ENCODE measurements around the gene AGRP. TPM values are rescaled to one million over a fixed set of nuclear protein-coding genes. Genes with fewer than 3 reads are reported as not detected.

AGRP gene
- total RNA-seq, 1 donor from 2014 or later, result not detected

DNA sequence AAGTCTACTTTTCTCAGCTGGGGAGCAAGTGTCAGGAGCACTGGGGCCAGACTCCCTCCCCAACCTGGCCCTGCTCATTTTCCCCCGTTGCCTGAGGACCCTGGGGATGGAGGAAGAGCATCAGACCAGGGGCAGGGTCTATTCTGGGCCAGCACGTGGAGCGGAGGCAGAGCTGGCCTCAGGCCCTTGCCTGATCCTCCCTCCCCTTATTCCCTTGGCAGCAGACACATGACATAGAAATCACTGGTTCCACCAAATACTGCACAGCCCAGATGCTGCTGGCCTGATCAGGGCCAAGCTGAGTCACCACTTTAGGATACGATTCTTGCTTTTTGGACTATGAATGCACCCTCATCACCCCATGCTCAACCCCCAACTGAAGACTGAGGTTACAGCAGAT is 15.8 kb upstream of the AGRP start:
- no peak for FAIRE-seq
- no peaks in the 10 kb centered on the region for H3K4me1 ChIP-seq (ENCODE audit: insufficient read depth, low read length)

DNA sequence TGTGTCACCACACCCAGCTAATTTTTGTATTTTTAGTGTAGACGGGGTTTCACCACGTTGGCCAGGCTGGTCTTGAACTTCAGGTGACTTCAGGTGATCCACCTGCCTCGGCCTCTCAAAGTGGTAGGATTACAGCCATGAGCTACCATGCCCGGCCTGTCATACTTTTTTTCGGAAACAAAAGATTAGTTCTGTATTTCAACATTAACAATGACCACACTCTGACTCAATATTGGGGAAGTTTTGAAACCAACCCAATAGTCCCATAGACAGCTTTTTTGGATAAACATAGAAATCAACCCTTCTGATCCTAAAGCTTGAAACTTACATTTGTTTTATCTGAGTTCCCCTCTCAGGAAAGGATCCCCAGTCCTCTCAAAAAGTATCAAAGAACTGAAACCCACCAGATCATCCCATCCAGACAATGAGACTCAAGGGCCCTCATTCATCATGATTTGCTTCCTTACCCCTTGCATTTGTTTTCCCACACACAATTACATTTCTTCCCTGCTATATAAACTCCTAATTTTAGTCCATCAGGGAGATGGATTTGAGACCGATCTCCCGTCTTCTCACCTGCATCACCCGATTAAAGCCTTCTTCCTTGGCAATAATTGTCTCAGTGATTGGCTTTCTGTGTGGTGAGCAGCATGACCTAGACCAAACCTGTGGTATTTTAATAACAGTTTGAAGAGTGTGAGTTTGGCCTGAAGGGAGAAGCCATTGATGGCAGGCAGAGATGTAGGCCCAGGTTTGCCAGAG is 7.2 kb upstream of the AGRP start:
- DNase-seq (ENCODE audit: low read depth) (no peak), FAIRE-seq (no peak)
- no peak overlapping the region for H3K27ac ChIP-seq (ENCODE audit: low read depth, low read length)
- TF ChIP-seq, protein P1, sequence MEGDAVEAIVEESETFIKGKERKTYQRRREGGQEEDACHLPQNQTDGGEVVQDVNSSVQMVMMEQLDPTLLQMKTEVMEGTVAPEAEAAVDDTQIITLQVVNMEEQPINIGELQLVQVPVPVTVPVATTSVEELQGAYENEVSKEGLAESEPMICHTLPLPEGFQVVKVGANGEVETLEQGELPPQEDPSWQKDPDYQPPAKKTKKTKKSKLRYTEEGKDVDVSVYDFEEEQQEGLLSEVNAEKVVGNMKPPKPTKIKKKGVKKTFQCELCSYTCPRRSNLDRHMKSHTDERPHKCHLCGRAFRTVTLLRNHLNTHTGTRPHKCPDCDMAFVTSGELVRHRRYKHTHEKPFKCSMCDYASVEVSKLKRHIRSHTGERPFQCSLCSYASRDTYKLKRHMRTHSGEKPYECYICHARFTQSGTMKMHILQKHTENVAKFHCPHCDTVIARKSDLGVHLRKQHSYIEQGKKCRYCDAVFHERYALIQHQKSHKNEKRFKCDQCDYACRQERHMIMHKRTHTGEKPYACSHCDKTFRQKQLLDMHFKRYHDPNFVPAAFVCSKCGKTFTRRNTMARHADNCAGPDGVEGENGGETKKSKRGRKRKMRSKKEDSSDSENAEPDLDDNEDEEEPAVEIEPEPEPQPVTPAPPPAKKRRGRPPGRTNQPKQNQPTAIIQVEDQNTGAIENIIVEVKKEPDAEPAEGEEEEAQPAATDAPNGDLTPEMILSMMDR (IDR thresholded peaks at IDR 0.05; ENCODE audit: insufficient read depth, low read depth, low read length), result no peak
- no peak for TF ChIP-seq EZH2 (IDR thresholded peaks at IDR 0.05; ENCODE audit: insufficient read depth, low read length)
- H3K4me1 ChIP-seq (ENCODE audit: insufficient read depth, low read length), result no peaks in the 10 kb centered on the region
- H3K4me1 Mint-ChIP-seq (ENCODE audit: low read depth, unreplicated experiment), result peaks cover 6% of the 10 kb centered on the region
- H3K27me3 Mint-ChIP-seq (ENCODE audit: low read depth, unreplicated experiment), result peaks cover 11% of the 10 kb centered on the region
- H3K4me3 Mint-ChIP-seq (ENCODE audit: unreplicated experiment), result no peak overlapping the region
- H3K4me2 ChIP-seq (ENCODE audit: low read length), result no peak overlapping the region
- H4K20me1 ChIP-seq (ENCODE audit: insufficient read depth, low read length), result no peaks in the 10 kb centered on the region
- no peaks in the 10 kb centered on the region for H3K79me2 ChIP-seq (ENCODE audit: insufficient read depth, low read length)
- H3K36me3 Mint-ChIP-seq (ENCODE audit: low read depth, unreplicated experiment), result no peaks in the 10 kb centered on the region
- H3K27me3 ChIP-seq (ENCODE audit: insufficient read depth, low read length), result no peaks in the 10 kb centered on the region
- no peak overlapping the region for H3K9ac ChIP-seq (ENCODE audit: low read length)
- H3K36me3 ChIP-seq (ENCODE audit: insufficient read depth, low read length), result no peaks in the 10 kb centered on the region
- no peaks in the 10 kb centered on the region for H3K9me3 Mint-ChIP-seq (ENCODE audit: unreplicated experiment)
- no peak overlapping the region for H3K4me3 ChIP-seq (ENCODE audit: insufficient read depth, low read depth, low read length)
- H2AFZ ChIP-seq (ENCODE audit: low read depth, low read length), result no peak overlapping the region
- H3K27ac Mint-ChIP-seq (ENCODE audit: unreplicated experiment), result no peak overlapping the region
- no peaks in the 10 kb centered on the region for H3K9me3 ChIP-seq (ENCODE audit: insufficient read depth, low read depth, low read length)

More for the DNA sequence above, 15.8 kb upstream of the AGRP start:
- Mint-ChIP-seq H3K36me3 (ENCODE audit: low read depth, unreplicated experiment) (peaks cover 5% of the 10 kb centered on the region), H3K27ac (ENCODE audit: unreplicated experiment) (no peak overlapping the region), H3K4me1 (ENCODE audit: low read depth, unreplicated experiment) (no peaks in the 10 kb centered on the region), H3K4me3 (ENCODE audit: unreplicated experiment) (no peak overlapping the region), H3K27me3 (ENCODE audit: low read depth, unreplicated experiment) (peaks cover 32% of the 10 kb centered on the region), H3K9me3 (ENCODE audit: unreplicated experiment) (peaks cover 2% of the 10 kb centered on the region)
- DNase-seq (ENCODE audit: low read depth), result no peak
- TF ChIP-seq EZH2 (IDR thresholded peaks at IDR 0.05; ENCODE audit: insufficient read depth, low read length), result no peak
- TF ChIP-seq, protein P1 (IDR thresholded peaks at IDR 0.05; ENCODE audit: insufficient read depth, low read depth, low read length), result no peak
- Histone ChIP-seq H3K4me2 (ENCODE audit: low read length) (no peak overlapping the region), H3K27me3 (ENCODE audit: insufficient read depth, low read length) (no peaks in the 10 kb centered on the region), H3K4me3 (ENCODE audit: insufficient read depth, low read depth, low read length) (no peak overlapping the region), H3K27ac (ENCODE audit: low read depth, low read length) (no peak overlapping the region), H4K20me1 (ENCODE audit: insufficient read depth, low read length) (no peaks in the 10 kb centered on the region), H3K9ac (ENCODE audit: low read length) (no peak overlapping the region), H3K79me2 (ENCODE audit: insufficient read depth, low read length) (no peaks in the 10 kb centered on the region), H3K9me3 (ENCODE audit: insufficient read depth, low read depth, low read length) (no peaks in the 10 kb centered on the region), H3K36me3 (ENCODE audit: insufficient read depth, low read length) (no peaks in the 10 kb centered on the region), H2AFZ (ENCODE audit: low read depth, low read length) (no peak overlapping the region)
